Endothelial cell of umbilical vein (primary cell): ENCODE measurements around the gene SAPCD2. TPM values are rescaled to one million over a fixed set of nuclear protein-coding genes. Genes with fewer than 3 reads are reported as not detected.

ENCODE experiments used
- BruUV-seq: library from RNA; stranded (reverse); fragments of 400-500 nt; replicated peaks from 2 replicates; lab custom pipeline; 2021; lab: Mats Ljungman, UMichigan
- CTCF ChIA-PET: fragments of 300-600, 350-600 bp; sonication (Branson Sonifier 250); formaldehyde crosslinking; loops from one replicate; lab custom pipeline; 2021; ENCODE audit warnings: antibody characterized with exemption, inconsistent platforms; lab: Charles Lee
- POLR2A ChIA-PET: fragments of 300-600, 350-600 bp; sonication (Branson Sonifier 250); formaldehyde crosslinking; loops from one replicate; lab custom pipeline; 2021; ENCODE audit warnings: antibody characterized with exemption, inconsistent platforms; lab: Charles Lee
- DNase-seq: peaks from one replicate; pipeline ENCODE4 v3.0.0-alpha.2; 2011; ENCODE audit warnings: low read depth, low spot score
- FAIRE-seq: peaks from 2 replicates; lab custom pipeline; 2011; peaks lifted over from hg19 to GRCh38; lab: Jason Lieb, UNC
- H2AFZ ChIP-seq: 2 replicates; pipeline ENCODE4 v1.6.0; 2012; ENCODE audit warnings: low read depth, low read length, control low read depth, inconsistent platforms
- H3K27ac ChIP-seq: 2 replicates; pipeline ENCODE4 v1.5.1; 2011; ENCODE audit warnings: low read depth, mild to moderate bottlenecking, control low read depth, low read length, moderate library complexity; ENCODE audit not compliant: insufficient read depth
- H3K27me3 ChIP-seq, 2 experiments: 2 replicates each; pipeline versions ENCODE4 v1.6.0 to v1.6.1; 2011; ENCODE audit warnings: low read length in 2 of 2, mixed read lengths in 1 of 2; ENCODE audit not compliant: control insufficient read depth in 2 of 2, insufficient read depth in 2 of 2
- H3K36me3 ChIP-seq, 2 experiments: 2 replicates in 1 of 2; 3 replicates in 1 of 2; pipeline ENCODE4 v1.5.1; 2011; ENCODE audit warnings: low read length in 2 of 2, mild to moderate bottlenecking in 1 of 2, moderate library complexity in 1 of 2; ENCODE audit not compliant: control insufficient read depth in 2 of 2, insufficient read depth in 2 of 2; ENCODE audit errors: extremely low read depth in 1 of 2
- H3K4me1 ChIP-seq: 3 replicates; pipeline ENCODE4 v1.5.1; 2011; ENCODE audit warnings: mild to moderate bottlenecking, low read length; ENCODE audit not compliant: control insufficient read depth, insufficient read depth; ENCODE audit errors: extremely low read depth
- H3K4me2 ChIP-seq: 2 replicates; pipeline ENCODE4 v1.6.1; 2011; ENCODE audit warnings: low read length, control low read depth, mixed read lengths; ENCODE audit not compliant: insufficient read depth
- H3K4me3 ChIP-seq, 3 experiments: fragments of 200-600 bp in 1 of 3; sonication (generic), shearing (Covaris generic) in 1 of 3; replicated peaks in 1 of 3; 2 replicates each; pipeline ENCODE4 v1.5.1; 2011 to 2016; ENCODE audit warnings: control low read depth in 3 of 3, low read length in 3 of 3, mild to moderate bottlenecking in 2 of 3, inconsistent platforms in 1 of 3, low read depth in 1 of 3, moderate library complexity in 1 of 3; ENCODE audit not compliant: insufficient read depth in 1 of 3
- H3K79me2 ChIP-seq: 2 replicates; pipeline ENCODE4 v1.6.0; 2012; ENCODE audit warnings: low read length, inconsistent platforms; ENCODE audit not compliant: control insufficient read depth, insufficient read depth
- H3K9ac ChIP-seq: replicated peaks from 2 replicates; pipeline ENCODE3; 2011; ENCODE audit warnings: low read length, control low read depth; ENCODE audit not compliant: insufficient read depth; ENCODE audit errors: extremely low read depth
- H3K9me1 ChIP-seq: replicated peaks from 3 replicates; pipeline ENCODE4 v1.6.0; 2011; ENCODE audit warnings: mild to moderate bottlenecking, low read length; ENCODE audit not compliant: control insufficient read depth, insufficient read depth; ENCODE audit errors: extremely low read depth
- H3K9me3 ChIP-seq: replicated peaks from 2 replicates; pipeline ENCODE4 v1.5.1; 2012; ENCODE audit warnings: low read length, inconsistent platforms; ENCODE audit not compliant: control insufficient read depth, insufficient read depth
- H4K20me1 ChIP-seq: replicated peaks from 2 replicates; pipeline ENCODE3; 2011; ENCODE audit warnings: mild to moderate bottlenecking, low read length; ENCODE audit not compliant: control insufficient read depth, insufficient read depth; ENCODE audit errors: extremely low read depth
- CTCF ChIP-seq, 2 donors: IDR thresholded peaks; 1 replicate in 1 of 2; 2 replicates in 1 of 2; pipeline ENCODE4 v1.5.1; 2011; ENCODE audit warnings: low read length in 2 of 2, mild to moderate bottlenecking in 2 of 2, moderate library complexity in 2 of 2, control low read depth in 1 of 2, inconsistent platforms in 1 of 2, low read depth in 1 of 2; ENCODE audit not compliant: insufficient read depth in 1 of 2; ENCODE audit errors: extremely low read depth in 1 of 2
- EZH2 ChIP-seq: IDR thresholded peaks from 2 replicates; pipeline ENCODE4 v1.6.1; 2012; ENCODE audit warnings: borderline replicate concordance, low read depth, mild to moderate bottlenecking, moderate library complexity, low read length, inconsistent platforms; ENCODE audit not compliant: severe bottlenecking
- FOS ChIP-seq: IDR thresholded peaks from 2 replicates; pipeline ENCODE4 v1.6.1; 2011; ENCODE audit warnings: mild to moderate bottlenecking, low read length, moderate library complexity, borderline replicate concordance; ENCODE audit not compliant: insufficient read depth
- GATA2 ChIP-seq: IDR thresholded peaks from 2 replicates; pipeline ENCODE4 v1.7.0; 2011; ENCODE audit warnings: low read depth, mild to moderate bottlenecking, moderate library complexity, mixed read lengths, low read length; ENCODE audit not compliant: insufficient read length, insufficient read depth
- JUN ChIP-seq: IDR thresholded peaks from 2 replicates; pipeline ENCODE4 v1.6.1; 2011; ENCODE audit warnings: borderline replicate concordance, low read depth; ENCODE audit not compliant: insufficient read length, insufficient read depth
- MAX ChIP-seq: IDR thresholded peaks from 2 replicates; pipeline ENCODE4 v1.6.1; 2011; ENCODE audit not compliant: insufficient read depth, insufficient read length
- MYC ChIP-seq: IDR thresholded peaks from one replicate; pipeline ENCODE4 v1.6.1; 2011; ENCODE audit warnings: mild to moderate bottlenecking, low read depth, low read length
- POLR2A ChIP-seq: IDR thresholded peaks from 2 replicates; pipeline ENCODE4 v1.6.1; 2012; ENCODE audit warnings: low read depth, mild to moderate bottlenecking, control low read depth, low read length
- POLR2AphosphoS5 ChIP-seq: IDR thresholded peaks from 2 replicates; pipeline ENCODE4 v1.6.1; 2012; ENCODE audit warnings: low read depth, mild to moderate bottlenecking, control low read depth, low read length, moderate library complexity; ENCODE audit not compliant: insufficient read depth
- dilution Hi-C: fragments of 300-500 bp; cut with MboI; formaldehyde crosslinking; loops from one replicate; pipeline ENCODE4 v1.15.0; 2019; ENCODE audit warnings: low sequenced_read_pairs; ENCODE audit not compliant: extremely low pct_ligation_motif_present
- intact Hi-C: fragments of 100-400 bp; cut with micrococcal nuclease; formaldehyde crosslinking; loops from one replicate; pipeline ENCODE4 v1.10.0; 2022
- polyA plus RNA-seq, 4 experiments: library from polyadenylated mRNA; depleted of rRNA in 3 of 4; stranded (reverse) in 3 of 4; unstranded in 1 of 4; fragments of >200 nt; gene quantifications; 2 replicates each; pipeline versions ENCODE4 v1.2.1 to v1.2.3, GENCODE V29; 2011 to 2012; ENCODE audit warnings: missing spikeins in 1 of 4
- total RNA-seq: library from RNA; stranded (reverse); gene quantifications from 2 replicates; pipeline ENCODE4 v1.2.3, GENCODE V29; 2021

SAPCD2 gene
- total and polyA plus RNA-seq, 2 donors (not counting 3 experiments of a cell fraction or from before 2014, with no cell fraction given), result 11.5 to 27.8 TPM

GRCh38 chr9:137053944-137054931 is 16.1 kb downstream of the SAPCD2 start, which contains the start of gene ENTPD2:
TSS of gene ENTPD2 (minus strand) at chr9:137054061. CDS start at chr9:137053997, 64 bp downstream.
- intact Hi-C loops (no loop called here), dilution Hi-C loops (no loop called here)
- BruUV-seq, result no TSS peak
- Histone ChIP-seq H2AFZ (no peak within 1 kb of the TSS), H3K4me2 (no peak within 1 kb of the TSS), H3K9me1 (no peaks in the 10 kb centered on the region), H3K36me3 (no peaks in the 10 kb centered on the region), H3K27ac (no peak within 1 kb of the TSS), H3K27me3 (peaks cover 8 to 21% of the 10 kb centered on the region in 2 experiments), H3K9ac (no peak within 1 kb of the TSS), H3K9me3 (no peaks in the 10 kb centered on the region), H3K4me3 (no peak within 1 kb of the TSS), H3K4me1 (no peaks in the 10 kb centered on the region), H4K20me1 (no peaks in the 10 kb centered on the region), H3K79me2 (no peaks in the 10 kb centered on the region)
- ChIA-PET POLR2A (no interaction called here), CTCF (interaction anchor here (1.9 to 2.2 kb wide), 2 partner anchors 10 to 25 kb away, joined by 7 to 23 read pairs; no protein-coding TSS in a partner anchor)
- DNase-seq (no peak), FAIRE-seq (no peak)
- TF ChIP-seq GATA2 (no peak), MAX (no peak), EZH2 (no peak), CTCF (IDR thresholded peaks at IDR 0.05; ENCODE audit: extremely low read depth in 1 of 2, insufficient read depth in 1 of 2, low read depth in 1 of 2, low read length in 2 of 2) (no peak), JUN (no peak), MYC (no peak), POLR2AphosphoS5 (no peak), FOS (no peak), POLR2A (no peak)
